GM18517 (cell line): ENCODE data around the gene DCST2.
A peak's percentile ranks its signal among the peaks of the same experiment; 100 is the strongest.

Source experiments
- ATAC-seq: cut with Tn5 transposase; IDR thresholded peaks from one replicate; pipeline ENCODE4 v1.9.1; 2021; ENCODE audit warnings: mild to moderate bottlenecking, moderate library complexity; ENCODE audit not compliant: unreplicated experiment

The DCST2 gene

GRCh38 chr1:155050560-155051341 is 17.2 kb upstream of the DCST2 start, which contains the start of gene ADAM15:
ADAM15 (plus strand) TSS chr1:155051316; CDS start chr1:155051387, 71 bp downstream.
- ATAC-seq: peak; percentile 64

GRCh38 chr1:155049651-155050559 is 16.3 kb upstream of the DCST2 start:
- ATAC-seq: peak; percentile 14

GRCh38 chr1:155048449-155049334 is 15.1 kb upstream of the DCST2 start:
- ATAC-seq: no peak

GRCh38 chr1:155044812-155045657 is 11.5 kb upstream of the DCST2 start:
- ATAC-seq: no peak

GRCh38 chr1:155044365-155044764 is 10.8 kb upstream of the DCST2 start:
- ATAC-seq: no peak

- ATAC-seq: no peak
These were observed 10.2 kb upstream of the DCST2 start for GRCh38 chr1:155043793-155044192.

GRCh38 chr1:155043301-155043702 is 9.7 kb upstream of the DCST2 start:
- ATAC-seq: no peak

GRCh38 chr1:155042789-155043188 is 9.2 kb upstream of the DCST2 start:
- ATAC-seq: no peak

GRCh38 chr1:155040358-155041093 is 6.9 kb upstream of the DCST2 start:
- no peak for ATAC-seq

GRCh38 chr1:155039308-155039669 is 5.7 kb upstream of the DCST2 start:
- no peak for ATAC-seq

- no peak for ATAC-seq
These were observed 5.2 kb upstream of the DCST2 start for GRCh38 chr1:155038602-155039307.

- no peak for ATAC-seq
These were observed 4.4 kb upstream of the DCST2 start for GRCh38 chr1:155037851-155038441.

GRCh38 chr1:155037043-155037442 is 3.5 kb upstream of the DCST2 start:
- no peak for ATAC-seq

GRCh38 chr1:155035936-155036335 is 2.4 kb upstream of the DCST2 start:
- ATAC-seq: no peak

- no peak for ATAC-seq
These were observed 982 bp upstream of the DCST2 start for GRCh38 chr1:155034318-155035208.

- ATAC-seq: no peak
These were observed 695 bp downstream of the DCST2 start for GRCh38 chr1:155032886-155033285.

- no peak for ATAC-seq
These were observed 2.7 kb downstream of the DCST2 start for GRCh38 chr1:155030899-155031298.
